HepG2 (cell line): ENCODE data around the gene M1AP. TPM values are rescaled to one million over a fixed set of nuclear protein-coding genes. Genes with fewer than 3 reads are reported as not detected.

Experiments
- ARNT2 ChIP-seq: sonication (generic); formaldehyde crosslinking; IDR thresholded peaks from 2 replicates; pipeline ENCODE4 v1.8.0; 2022; ENCODE audit warnings: mild to moderate bottlenecking, low read depth, missing genetic modification reagents, moderate library complexity
- ATF7 ChIP-seq, 2 experiments: fragments of 450-650 bp in 1 of 2; sonication (generic) in 1 of 2; formaldehyde crosslinking in 1 of 2; IDR thresholded peaks; 2 replicates each; pipeline versions ENCODE4 v1.4.0 to v1.6.1; 2016 to 2020; ENCODE audit warnings: antibody characterized with exemption in 1 of 2, mild to moderate bottlenecking in 1 of 2, missing genetic modification reagents in 1 of 2
- CAMTA2 ChIP-seq: sonication (generic); formaldehyde crosslinking; IDR thresholded peaks from 2 replicates; pipeline ENCODE4 v1.4.0; 2020; ENCODE audit warnings: mild to moderate bottlenecking, missing genetic modification reagents, borderline replicate concordance
- MAX ChIP-seq: IDR thresholded peaks from 2 replicates; pipeline ENCODE4 v1.6.1; 2012; ENCODE audit warnings: inconsistent platforms
- MAZ ChIP-seq, 2 experiments: sonication (generic) in 1 of 2; formaldehyde crosslinking in 1 of 2; IDR thresholded peaks; 2 replicates each; pipeline versions ENCODE4 v1.5.0 to v1.6.1; 2012 to 2020; ENCODE audit warnings: low read depth in 2 of 2, mild to moderate bottlenecking in 2 of 2, borderline replicate concordance in 1 of 2, improper control_type of control experiment in 1 of 2, low read length in 1 of 2, missing genetic modification reagents in 1 of 2, moderate library complexity in 1 of 2
- SOX5 ChIP-seq: IDR thresholded peaks from 2 replicates; pipeline ENCODE4 v1.6.1; 2016; ENCODE audit warnings: borderline replicate concordance
- SP2 ChIP-seq: sonication (generic); formaldehyde crosslinking; IDR thresholded peaks from 2 replicates; pipeline ENCODE4 v1.5.1; 2020; ENCODE audit warnings: mild to moderate bottlenecking, missing genetic modification reagents
- TEF ChIP-seq: sonication (generic); formaldehyde crosslinking; IDR thresholded peaks from 2 replicates; pipeline ENCODE4 v1.5.0; 2020; ENCODE audit warnings: missing genetic modification reagents
- UBTF ChIP-seq: sonication (generic); formaldehyde crosslinking; IDR thresholded peaks from 2 replicates; pipeline ENCODE4 v1.4.0; 2020; ENCODE audit warnings: mild to moderate bottlenecking, missing genetic modification reagents
- YEATS4 ChIP-seq: sonication (generic); formaldehyde crosslinking; IDR thresholded peaks from 2 replicates; pipeline ENCODE4 v1.4.0; 2020; ENCODE audit warnings: missing genetic modification reagents, borderline replicate concordance
- ZNF138 ChIP-seq: sonication (generic); formaldehyde crosslinking; IDR thresholded peaks from 2 replicates; pipeline ENCODE4 v1.5.0; 2020; ENCODE audit warnings: mild to moderate bottlenecking, low read depth, missing genetic modification reagents
- ZNF333 ChIP-seq: sonication (generic); formaldehyde crosslinking; IDR thresholded peaks from 2 replicates; pipeline ENCODE4 v1.4.0; 2020; ENCODE audit warnings: mild to moderate bottlenecking, missing genetic modification reagents, borderline replicate concordance
- ZNF335 ChIP-seq: sonication (generic); formaldehyde crosslinking; IDR thresholded peaks from 2 replicates; pipeline ENCODE4 v1.4.0; 2020; ENCODE audit warnings: missing genetic modification reagents
- ZNF543 ChIP-seq: sonication (generic); formaldehyde crosslinking; IDR thresholded peaks from 2 replicates; pipeline ENCODE4 v1.4.0; 2020; ENCODE audit warnings: mild to moderate bottlenecking, missing genetic modification reagents
- ZNF556 ChIP-seq: sonication (generic); formaldehyde crosslinking; IDR thresholded peaks from 2 replicates; pipeline ENCODE4 v1.4.0; 2020; ENCODE audit warnings: mild to moderate bottlenecking, missing genetic modification reagents, borderline replicate concordance
- ZNF609 ChIP-seq: sonication (generic); formaldehyde crosslinking; IDR thresholded peaks from 2 replicates; pipeline ENCODE4 v1.4.0; 2020; ENCODE audit warnings: mild to moderate bottlenecking, missing genetic modification reagents, borderline replicate concordance
- polyA plus RNA-seq, 8 experiments: library from polyadenylated mRNA; depleted of rRNA in 3 of 8; stranded (reverse) in 7 of 8; unstranded in 1 of 8; fragments of >200 nt; fragmentation: Illumina TruSeq in 4 of 8; extraction: Trizol in 4 of 8; gene quantifications; 2 replicates each; pipeline versions ENCODE4 v1.2.1 to v1.2.3, GENCODE V29; 2011 to 2016; ENCODE audit warnings: low read depth in 4 of 8, missing spikeins in 1 of 8, mixed read lengths in 1 of 8; ENCODE audit not compliant: insufficient read depth in 1 of 8
- total RNA-seq, 5 experiments: library from RNA; depleted of rRNA; stranded (reverse); fragments of >200 nt; fragmentation: Illumina TruSeq; extraction: Trizol; gene quantifications; 2 replicates each; pipeline ENCODE4 v1.2.3, GENCODE V29; 2016; ENCODE audit warnings: low read depth in 1 of 5

M1AP gene
- total and polyA plus RNA-seq, 2 of the 13 experiments (the other 11 are each of a cell fraction or from before 2014, with no cell fraction given): not detected

GRCh38 chr2:74653985-74654882 is 6.1 kb upstream of the M1AP start, which contains the start of gene SEMA4F (continued):
- TF ChIP-seq ZNF556 (CRISPR knock-in tag): 0 out of 2 replicates have a peak, but pooled peaks have one; percentile 58
- TF ChIP-seq ZNF138: peak; percentile 52; the same call in 1 of the 2 replicates
- 0 out of 2 replicates have a peak, but pooled peaks have one; percentile 46 for TF ChIP-seq ZNF335 (CRISPR knock-in tag)
- peak; percentile 52 for TF ChIP-seq ZNF609
- peak; percentile 56; the same call in 1 of the 2 replicates for TF ChIP-seq ZNF543 (CRISPR knock-in tag)
- TF ChIP-seq TEF (CRISPR knock-in tag): no peak
- peak; percentile 86 for TF ChIP-seq CAMTA2 (CRISPR knock-in tag)
- peak; percentile 86; the same call in 1 of the 2 replicates for TF ChIP-seq ZNF333 (CRISPR knock-in tag)
- TF ChIP-seq MAZ (IDR thresholded peaks at IDR 0.05; ENCODE audit: borderline replicate concordance, low read depth, low read length): no peak
- TF ChIP-seq MAZ (CRISPR knock-in tag; IDR thresholded peaks at IDR 0.05; ENCODE audit: low read depth): peak; percentile 70; the same call in 1 of the 2 replicates
- TF ChIP-seq YEATS4 (CRISPR knock-in tag): peak; percentile 41; the same call in 1 of the 2 replicates
- peak; percentile 81 for TF ChIP-seq UBTF (CRISPR knock-in tag)
- 0 out of 2 replicates have a peak, but pooled peaks have one; percentile 7 for TF ChIP-seq SOX5 (CRISPR knock-in tag)
- 0 out of 2 replicates have a peak, but pooled peaks have one; percentile 18 for TF ChIP-seq ARNT2 (CRISPR knock-in tag)
- no peak for TF ChIP-seq ATF7 (IDR thresholded peaks at IDR 0.05)
- TF ChIP-seq ATF7 (CRISPR knock-in tag; IDR thresholded peaks at IDR 0.05): 0 out of 2 replicates have a peak, but pooled peaks have one; percentile 14
- peak; percentile 72 for TF ChIP-seq MAX
- peak; percentile 87 for TF ChIP-seq SP2
